NT2/D1 (cell line): Measurements from ENCODE around the gene ZNF280C.

ENCODE experiments used
- DNase-seq: peaks from one replicate; pipeline ENCODE4 v3.0.0-alpha.2; 2011; ENCODE audit warnings: low read depth, low spot score
- H3K27me3 ChIP-seq: 2 replicates; pipeline ENCODE4 v1.6.0; 2011; ENCODE audit warnings: mild to moderate bottlenecking; ENCODE audit not compliant: insufficient read length, insufficient read depth
- H3K36me3 ChIP-seq: 2 replicates; pipeline ENCODE4 v1.6.1; 2011; ENCODE audit warnings: mild to moderate bottlenecking, low read length, mixed read lengths; ENCODE audit not compliant: insufficient read depth, insufficient read length
- H3K4me1 ChIP-seq: 2 replicates; pipeline ENCODE4 v1.5.1; 2011; ENCODE audit not compliant: insufficient read depth, insufficient read length
- H3K4me3 ChIP-seq: 2 replicates; pipeline ENCODE4 v1.5.1; 2011; ENCODE audit warnings: low read depth; ENCODE audit not compliant: insufficient read length
- H3K9ac ChIP-seq: 2 replicates; pipeline ENCODE4 v1.6.0; 2011; ENCODE audit warnings: low read depth; ENCODE audit not compliant: insufficient read length
- H3K9me3 ChIP-seq: 2 replicates; pipeline ENCODE4 v1.5.1; 2011; ENCODE audit warnings: mild to moderate bottlenecking, low read length; ENCODE audit not compliant: insufficient read depth
- SUZ12 ChIP-seq: IDR thresholded peaks from 2 replicates; pipeline ENCODE4 v1.6.1; 2011; ENCODE audit not compliant: insufficient read length, insufficient read depth; ENCODE audit errors: extremely low read depth
- YY1 ChIP-seq: IDR thresholded peaks from 2 replicates; pipeline ENCODE4 v1.6.1; 2011; ENCODE audit not compliant: insufficient read length, insufficient read depth
- ZNF274 ChIP-seq: IDR thresholded peaks from 2 replicates; pipeline ENCODE4 v1.6.1; 2011; ENCODE audit warnings: mild to moderate bottlenecking, low read depth, low read length

ZNF280C gene

DNA sequence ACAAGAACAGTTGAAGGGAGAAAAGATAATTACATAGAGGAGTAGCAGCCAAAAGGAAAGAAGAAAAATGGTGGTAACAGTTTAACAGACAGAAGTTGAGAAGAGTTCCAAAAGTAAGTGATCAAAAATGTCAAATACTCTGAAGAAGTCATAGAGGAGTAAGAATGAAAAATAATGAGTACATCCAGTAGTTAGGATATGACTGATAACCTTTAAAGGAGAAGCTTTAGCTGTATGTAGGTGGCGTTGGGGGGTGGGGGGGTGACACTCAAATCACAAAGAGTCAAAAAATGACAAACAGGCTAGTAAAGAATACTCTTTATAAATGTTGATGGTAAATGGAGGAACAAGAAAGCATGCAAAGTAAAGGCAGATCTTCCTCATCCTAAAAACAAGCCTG is 56.3 kb downstream of the ZNF280C start:
- TF ChIP-seq ZNF274 (no peak), YY1 (no peak), SUZ12 (no peak)
- Histone ChIP-seq H3K27me3 (no peaks in the 10 kb centered on the region), H3K9me3 (no peaks in the 10 kb centered on the region), H3K4me3 (no peak overlapping the region), H3K9ac (no peak overlapping the region), H3K36me3 (peaks cover 18% of the 10 kb centered on the region), H3K4me1 (no peaks in the 10 kb centered on the region)
- DNase-seq = no peak

GRCh38 chrX:130211415-130212186 is 57.1 kb downstream of the ZNF280C start:
- H3K4me1 ChIP-seq = no peaks in the 10 kb centered on the region
- peaks cover 18% of the 10 kb centered on the region for H3K36me3 ChIP-seq
- H3K27me3 ChIP-seq = no peaks in the 10 kb centered on the region
- TF ChIP-seq SUZ12 = no peak
- TF ChIP-seq YY1 = no peak
- no peak for TF ChIP-seq ZNF274
- H3K9ac ChIP-seq = no peak overlapping the region
- DNase-seq = no peak
- no peaks in the 10 kb centered on the region for H3K9me3 ChIP-seq
- H3K4me3 ChIP-seq = no peak overlapping the region

DNA sequence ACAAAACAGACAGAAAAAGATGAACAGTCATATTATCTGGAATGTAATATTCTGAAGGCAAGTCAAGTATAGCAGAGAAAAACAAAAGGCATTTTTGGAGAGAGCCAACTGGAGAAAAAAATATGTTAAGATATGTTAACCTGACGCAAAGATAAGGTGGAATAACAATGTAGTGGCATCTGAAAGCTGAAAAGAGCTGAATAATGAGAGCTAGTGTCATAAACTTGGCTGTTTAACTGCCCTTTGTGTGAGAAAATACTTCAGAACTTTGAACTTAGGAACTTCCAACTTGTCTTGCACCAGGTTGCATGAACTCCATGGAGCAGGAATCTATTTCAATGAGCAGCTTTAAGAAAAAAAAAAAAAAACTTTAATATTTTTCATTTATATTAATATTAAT is 64.1 kb downstream of the ZNF280C start:
- no peak for DNase-seq
- Histone ChIP-seq H3K27me3 (no peaks in the 10 kb centered on the region), H3K36me3 (peaks cover 6% of the 10 kb centered on the region), H3K9me3 (no peaks in the 10 kb centered on the region), H3K4me3 (no peak overlapping the region), H3K4me1 (no peaks in the 10 kb centered on the region), H3K9ac (no peak overlapping the region)
- no peak for TF ChIP-seq YY1
- TF ChIP-seq SUZ12 = no peak
- no peak for TF ChIP-seq ZNF274

DNA sequence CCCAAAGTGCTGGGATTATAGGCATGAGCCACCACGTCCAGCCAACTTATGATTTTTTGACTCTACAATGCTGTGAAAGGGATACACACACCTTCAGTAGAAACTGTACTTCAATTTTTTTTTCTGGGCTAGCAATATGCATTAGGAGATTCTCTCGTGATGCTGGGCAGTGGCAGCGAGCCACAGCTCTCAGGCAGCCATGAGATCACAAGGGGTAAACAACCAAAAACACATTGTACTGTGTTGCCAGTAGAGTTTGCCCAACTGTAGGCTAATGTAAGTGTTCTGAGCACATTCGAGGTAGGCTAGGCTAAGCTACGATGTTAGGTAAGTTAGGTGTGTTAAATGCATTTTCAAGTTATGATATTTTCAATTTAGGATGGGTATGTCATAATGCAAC is 71.2 kb downstream of the ZNF280C start:
- Histone ChIP-seq H3K36me3 (no peaks in the 10 kb centered on the region), H3K4me3 (no peak overlapping the region), H3K27me3 (no peaks in the 10 kb centered on the region), H3K4me1 (no peaks in the 10 kb centered on the region), H3K9me3 (no peaks in the 10 kb centered on the region), H3K9ac (no peak overlapping the region)
- DNase-seq = no peak
- TF ChIP-seq YY1 (no peak), ZNF274 (no peak), SUZ12 (no peak)

DNA sequence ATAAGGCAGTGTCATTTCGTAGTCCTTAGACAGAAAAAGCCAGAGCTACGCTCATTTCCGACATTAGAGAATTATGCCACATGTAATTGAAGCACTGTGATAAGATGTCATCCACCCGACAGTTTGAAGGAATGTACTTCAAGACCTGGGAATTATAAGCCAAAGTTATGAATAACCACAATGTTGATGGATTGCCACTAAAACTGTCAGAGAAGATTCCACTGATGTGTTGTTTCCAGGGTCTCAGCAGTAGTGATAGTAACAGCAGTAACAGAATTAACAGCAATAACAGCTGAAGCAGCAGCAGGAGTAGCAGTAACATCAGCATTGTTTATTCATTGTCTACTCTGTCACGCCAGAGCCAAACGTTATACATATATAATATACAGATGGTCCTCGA is 72.2 kb downstream of the ZNF280C start:
- Histone ChIP-seq H3K27me3 (no peaks in the 10 kb centered on the region), H3K9me3 (no peaks in the 10 kb centered on the region), H3K36me3 (no peaks in the 10 kb centered on the region), H3K4me1 (no peaks in the 10 kb centered on the region), H3K9ac (no peak overlapping the region), H3K4me3 (no peak overlapping the region)
- no peak for TF ChIP-seq YY1
- TF ChIP-seq ZNF274 = no peak
- no peak for TF ChIP-seq SUZ12
- DNase-seq = no peak

DNA sequence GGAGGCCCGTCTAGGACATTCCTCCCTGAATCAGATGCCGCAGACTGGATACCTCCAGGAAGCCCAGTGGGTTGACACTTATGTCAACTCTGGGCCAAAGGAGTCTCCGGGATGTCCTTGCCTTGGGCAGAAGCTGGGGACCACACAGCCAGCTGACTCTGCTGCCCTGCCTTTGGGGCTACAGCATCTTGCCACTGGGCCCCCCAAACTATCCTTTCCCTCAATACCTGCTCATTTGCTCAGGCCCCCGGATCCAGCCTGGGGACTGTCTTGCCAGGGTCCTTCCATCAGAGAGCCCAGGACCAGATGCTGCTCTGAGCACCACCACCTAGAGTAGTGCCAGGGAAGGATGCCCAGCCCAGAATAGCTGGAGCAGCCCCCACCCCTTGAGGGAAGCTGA is 77.9 kb downstream of the ZNF280C start:
- H3K4me3 ChIP-seq = no peak overlapping the region
- H3K4me1 ChIP-seq = no peaks in the 10 kb centered on the region
- no peaks in the 10 kb centered on the region for H3K27me3 ChIP-seq
- no peaks in the 10 kb centered on the region for H3K9me3 ChIP-seq
- DNase-seq = no peak
- H3K9ac ChIP-seq = no peak overlapping the region
- no peaks in the 10 kb centered on the region for H3K36me3 ChIP-seq
- no peak for TF ChIP-seq YY1
- no peak for TF ChIP-seq SUZ12
- TF ChIP-seq ZNF274 = no peak

- Histone ChIP-seq H3K36me3 (no peaks in the 10 kb centered on the region), H3K4me3 (no peak overlapping the region), H3K9me3 (no peaks in the 10 kb centered on the region), H3K27me3 (no peaks in the 10 kb centered on the region), H3K4me1 (no peaks in the 10 kb centered on the region), H3K9ac (no peak overlapping the region)
- TF ChIP-seq YY1 (no peak), ZNF274 (no peak), SUZ12 (no peak)
- no peak for DNase-seq
Observed at GRCh38 chrX:130186651-130187050, 82.0 kb downstream of the ZNF280C start.
